Tibial nerve (tissue), 4 donors: ENCODE measurements around the gene C9orf50. TPM values are rescaled to one million over a fixed set of nuclear protein-coding genes. Genes with fewer than 3 reads are reported as not detected.

Source experiments
- DNase-seq, 2 donors: peaks; one replicate each; pipeline ENCODE4 v3.0.0-alpha.2; 2019; ENCODE audit warnings: low spot score in 2 of 2
- H3K27ac ChIP-seq, 4 donors: fragments of 200-600 bp; sonication (generic) in 3 of 4; one replicate each; pipeline ENCODE4 v1.5.1; 2017 to 2019; ENCODE audit warnings: mild to moderate bottlenecking in 1 of 4
- H3K27me3 ChIP-seq, 2 donors: fragments of 200-600 bp; sonication (generic) in 1 of 2; one replicate each; pipeline versions ENCODE4 v1.5.1 to v1.6.0; 2017 to 2019
- H3K36me3 ChIP-seq, 3 donors: fragments of 200-600 bp; sonication (generic); one replicate each; pipeline ENCODE4 v1.5.1; 2018 to 2019
- H3K4me1 ChIP-seq, 4 donors: fragments of 200-600 bp; sonication (generic) in 3 of 4; one replicate each; pipeline ENCODE4 v1.5.1; 2017 to 2019
- H3K4me3 ChIP-seq, 4 donors: fragments of 200-600 bp; sonication (generic) in 3 of 4; one replicate each; pipeline ENCODE4 v1.5.1; 2017 to 2019; ENCODE audit warnings: mild to moderate bottlenecking in 1 of 4, moderate library complexity in 1 of 4
- H3K9me3 ChIP-seq, 4 donors: fragments of 200-600 bp; sonication (generic) in 3 of 4; one replicate each; pipeline ENCODE4 v1.5.1; 2017 to 2019
- EP300 ChIP-seq, 2 donors: sonication (generic); formaldehyde crosslinking; IDR thresholded peaks; one replicate each; pipeline ENCODE4 v1.6.1; 2017; ENCODE audit warnings: antibody characterized with exemption in 2 of 2, mild to moderate bottlenecking in 1 of 2
- POLR2A ChIP-seq, 2 donors: fragments of 450-650 bp; IDR thresholded peaks; one replicate each; pipeline ENCODE4 v1.6.1; 2017; ENCODE audit warnings: antibody characterized with exemption in 2 of 2, mild to moderate bottlenecking in 2 of 2, moderate library complexity in 2 of 2
- WGBS, 2 donors: methylation state at CpG; one replicate each; pipeline ENCODE4 v1.1.5; 2018; 5-methylcytosine and 5-hydroxymethylcytosine counted together
- total RNA-seq, 4 donors: library from RNA; depleted of rRNA; stranded (reverse); fragments of >200 nt; gene quantifications; one replicate each; pipeline ENCODE4 v1.1.0, GENCODE V29; 2016
- TF ChIP-seq, protein P1 (sequence below), 5 experiments: fragments of 200-600 bp in 3 of 5; fragments of 450-650 bp in 2 of 5; sonication (generic) in 3 of 5; IDR thresholded peaks; one replicate each; pipeline ENCODE4 v1.5.1; 2016 to 2019; ENCODE audit warnings: antibody characterized with exemption in 5 of 5, mild to moderate bottlenecking in 3 of 5, moderate library complexity in 2 of 5

The C9orf50 gene
- total RNA-seq, 4 donors from 2014 or later, result 0.90 to 1.7 (median 1.3) TPM

- H3K4me1 ChIP-seq, result peaks cover 0 to 45% (median 20%) of the 10 kb centered on the region in 4 donors
- no peak for DNase-seq
- H3K9me3 ChIP-seq, result no peaks in the 10 kb centered on the region
- TF ChIP-seq, protein P1, sequence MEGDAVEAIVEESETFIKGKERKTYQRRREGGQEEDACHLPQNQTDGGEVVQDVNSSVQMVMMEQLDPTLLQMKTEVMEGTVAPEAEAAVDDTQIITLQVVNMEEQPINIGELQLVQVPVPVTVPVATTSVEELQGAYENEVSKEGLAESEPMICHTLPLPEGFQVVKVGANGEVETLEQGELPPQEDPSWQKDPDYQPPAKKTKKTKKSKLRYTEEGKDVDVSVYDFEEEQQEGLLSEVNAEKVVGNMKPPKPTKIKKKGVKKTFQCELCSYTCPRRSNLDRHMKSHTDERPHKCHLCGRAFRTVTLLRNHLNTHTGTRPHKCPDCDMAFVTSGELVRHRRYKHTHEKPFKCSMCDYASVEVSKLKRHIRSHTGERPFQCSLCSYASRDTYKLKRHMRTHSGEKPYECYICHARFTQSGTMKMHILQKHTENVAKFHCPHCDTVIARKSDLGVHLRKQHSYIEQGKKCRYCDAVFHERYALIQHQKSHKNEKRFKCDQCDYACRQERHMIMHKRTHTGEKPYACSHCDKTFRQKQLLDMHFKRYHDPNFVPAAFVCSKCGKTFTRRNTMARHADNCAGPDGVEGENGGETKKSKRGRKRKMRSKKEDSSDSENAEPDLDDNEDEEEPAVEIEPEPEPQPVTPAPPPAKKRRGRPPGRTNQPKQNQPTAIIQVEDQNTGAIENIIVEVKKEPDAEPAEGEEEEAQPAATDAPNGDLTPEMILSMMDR (IDR thresholded peaks at IDR 0.05), result no peak
- TF ChIP-seq POLR2A (IDR thresholded peaks at IDR 0.05), result no peak
- no peak for TF ChIP-seq EP300 (IDR thresholded peaks at IDR 0.05)
- no peak overlapping the region for H3K4me3 ChIP-seq
- H3K36me3 ChIP-seq, result no peaks in the 10 kb centered on the region
- H3K27me3 ChIP-seq, result no peaks in the 10 kb centered on the region
- 88 to 97% methylated on average over 3 to 5 of the region's 7 CpGs for WGBS, 2 donors
- H3K27ac ChIP-seq, result peak overlapping the region in 1 of 4 donors; percentile 70
These were observed 48.9 kb downstream of the C9orf50 start for GRCh38 chr9:129572052-129572425.

GRCh38 chr9:129571298-129572051, 49.4 kb downstream of the C9orf50 start:
- Histone ChIP-seq H3K36me3 (no peaks in the 10 kb centered on the region), H3K27ac (peak overlapping the region; percentile 70 to 86 (median 82)), H3K4me1 (peaks cover 0 to 48% (median 20%) of the 10 kb centered on the region in 4 donors), H3K4me3 (no peak overlapping the region), H3K9me3 (no peaks in the 10 kb centered on the region), H3K27me3 (no peaks in the 10 kb centered on the region)
- no peak for TF ChIP-seq POLR2A (IDR thresholded peaks at IDR 0.05)
- TF ChIP-seq EP300 (IDR thresholded peaks at IDR 0.05), result no peak
- TF ChIP-seq, protein P1 (IDR thresholded peaks at IDR 0.05), result no peak
- DNase-seq, result no peak
- WGBS, 2 donors, result 56 to 65% methylated on average over 12 to 13 of the region's 13 CpGs

GRCh38 chr9:129570450-129571297, 50.2 kb downstream of the C9orf50 start:
- H3K27ac ChIP-seq, result peak overlapping the region; percentile 70 to 86 (median 82)
- H3K36me3 ChIP-seq, result no peaks in the 10 kb centered on the region
- H3K4me1 ChIP-seq, result peaks cover 0 to 48% (median 20%) of the 10 kb centered on the region in 4 donors
- DNase-seq, result peak; percentile 45 to 61
- 45 to 51% methylated on average over 14 of the region's 14 CpGs for WGBS, 2 donors
- TF ChIP-seq EP300 (IDR thresholded peaks at IDR 0.05), result peak in 1 of 2 donors; percentile 25
- no peak for TF ChIP-seq POLR2A (IDR thresholded peaks at IDR 0.05)
- H3K4me3 ChIP-seq, result no peak overlapping the region
- no peaks in the 10 kb centered on the region for H3K9me3 ChIP-seq
- H3K27me3 ChIP-seq, result no peaks in the 10 kb centered on the region

- H3K4me3 ChIP-seq, result peak overlapping the region in 2 of 4 donors; percentile 48 to 57
- no peaks in the 10 kb centered on the region for H3K27me3 ChIP-seq
- peak overlapping the region; percentile 70 to 86 (median 82) for H3K27ac ChIP-seq
- H3K36me3 ChIP-seq, result no peaks in the 10 kb centered on the region
- H3K9me3 ChIP-seq, result no peaks in the 10 kb centered on the region
- TF ChIP-seq EP300 (IDR thresholded peaks at IDR 0.05), result no peak
- TF ChIP-seq, protein P1 (IDR thresholded peaks at IDR 0.05), result peak in 3 of 5 experiments; percentile 8 to 47 (median 41)
- no peak for TF ChIP-seq POLR2A (IDR thresholded peaks at IDR 0.05)
- 47 to 48% methylated on average over 9 of the region's 9 CpGs for WGBS, 2 donors
- no peak for DNase-seq
- peaks cover 0 to 48% (median 20%) of the 10 kb centered on the region in 4 donors for H3K4me1 ChIP-seq
These were observed 51.1 kb downstream of the C9orf50 start for GRCh38 chr9:129569502-129570449.
